Measurements from ENCODE around the gene GPR55. TPM values are rescaled to one million over a fixed set of nuclear protein-coding genes. Genes with fewer than 3 reads are reported as not detected.

Gene GPR55
- total RNA-seq, 2 donors from 2014 or later, result 2.6 to 7.5 TPM

GRCh38 chr2:230930149-230930780, 5.2 kb upstream of the GPR55 start:
- Histone ChIP-seq H3K4me1 (ENCODE audit: control insufficient read depth, insufficient read depth, low read length) (no peaks in the 10 kb centered on the region), H3K9me3 (ENCODE audit: control insufficient read depth, low read length) (no peaks in the 10 kb centered on the region), H3K27ac (ENCODE audit: low read depth, low read length) (no peak overlapping the region), H3K36me3 (ENCODE audit: control insufficient read depth, insufficient read depth, low read length) (no peaks in the 10 kb centered on the region), H3K4me3 (ENCODE audit: low read length) (no peak overlapping the region), H3K27me3 (ENCODE audit: control insufficient read depth, insufficient read depth, low read length, poor library complexity, severe bottlenecking) (no peaks in the 10 kb centered on the region), H3K9ac (ENCODE audit: extremely low read depth, low read length, poor library complexity, severe bottlenecking) (no peak overlapping the region)
- Mint-ChIP-seq H3K36me3 (ENCODE audit: low read depth) (no peaks in the 10 kb centered on the region), H3K4me3 (no peak overlapping the region), H3K4me1 (peaks cover 4% of the 10 kb centered on the region), H3K27ac (no peak overlapping the region), H3K9me3 (peaks cover under 1% of the 10 kb centered on the region), H3K27me3 (ENCODE audit: insufficient read depth) (no peaks in the 10 kb centered on the region)
- no peak for TF ChIP-seq CTCF (conservative IDR thresholded peaks at IDR 0.05)
- peak; percentile 12 for DNase-seq
- WGBS, 2 experiments (ENCODE audit: insufficient coverage in 1 of 2, insufficient read length in 1 of 2), result 86 to 95% methylated on average over 1 to 7 of the region's 7 CpGs

GRCh38 chr2:230929381-230930148, 4.5 kb upstream of the GPR55 start:
- no peaks in the 10 kb centered on the region for H3K27me3 Mint-ChIP-seq (ENCODE audit: insufficient read depth)
- Histone ChIP-seq H3K9ac (ENCODE audit: extremely low read depth, low read length, poor library complexity, severe bottlenecking) (no peak overlapping the region), H3K4me1 (ENCODE audit: control insufficient read depth, insufficient read depth, low read length) (no peaks in the 10 kb centered on the region), H3K27ac (ENCODE audit: low read depth, low read length) (no peak overlapping the region), H3K9me3 (ENCODE audit: control insufficient read depth, low read length) (no peaks in the 10 kb centered on the region), H3K4me3 (ENCODE audit: low read length) (no peak overlapping the region), H3K36me3 (ENCODE audit: control insufficient read depth, insufficient read depth, low read length) (no peaks in the 10 kb centered on the region), H3K27me3 (ENCODE audit: control insufficient read depth, insufficient read depth, low read length, poor library complexity, severe bottlenecking) (no peaks in the 10 kb centered on the region)
- H3K36me3 Mint-ChIP-seq (ENCODE audit: low read depth), result no peaks in the 10 kb centered on the region
- no peak overlapping the region for H3K27ac Mint-ChIP-seq
- 91 to 97% methylated on average over 6 to 10 of the region's 10 CpGs for WGBS, 2 experiments (ENCODE audit: insufficient coverage in 1 of 2, insufficient read length in 1 of 2)
- no peaks in the 10 kb centered on the region for H3K9me3 Mint-ChIP-seq
- H3K4me3 Mint-ChIP-seq, result no peak overlapping the region
- H3K4me1 Mint-ChIP-seq, result peaks cover 4% of the 10 kb centered on the region
- peak; percentile 35 for DNase-seq
- no peak for TF ChIP-seq CTCF (conservative IDR thresholded peaks at IDR 0.05)

- 91 to 93% methylated on average over 9 to 11 of the region's 12 CpGs for WGBS, 2 experiments (ENCODE audit: insufficient coverage in 1 of 2, insufficient read length in 1 of 2)
- H3K4me1 ChIP-seq (ENCODE audit: control insufficient read depth, insufficient read depth, low read length), result no peaks in the 10 kb centered on the region
- no peak overlapping the region for H3K27ac ChIP-seq (ENCODE audit: low read depth, low read length)
- H3K27me3 ChIP-seq (ENCODE audit: control insufficient read depth, insufficient read depth, low read length, poor library complexity, severe bottlenecking), result no peaks in the 10 kb centered on the region
- TF ChIP-seq CTCF (conservative IDR thresholded peaks at IDR 0.05), result no peak
- H3K36me3 ChIP-seq (ENCODE audit: control insufficient read depth, insufficient read depth, low read length), result no peaks in the 10 kb centered on the region
- no peaks in the 10 kb centered on the region for H3K9me3 ChIP-seq (ENCODE audit: control insufficient read depth, low read length)
- Mint-ChIP-seq H3K36me3 (ENCODE audit: low read depth) (no peaks in the 10 kb centered on the region), H3K4me3 (no peak overlapping the region), H3K27ac (no peak overlapping the region), H3K27me3 (ENCODE audit: insufficient read depth) (no peaks in the 10 kb centered on the region), H3K4me1 (no peaks in the 10 kb centered on the region), H3K9me3 (no peaks in the 10 kb centered on the region)
- H3K9ac ChIP-seq (ENCODE audit: extremely low read depth, low read length, poor library complexity, severe bottlenecking), result no peak overlapping the region
- no peak overlapping the region for H3K4me3 ChIP-seq (ENCODE audit: low read length)
- peak; percentile 27 for DNase-seq
Measured at GRCh38 chr2:230928701-230929380, 3.8 kb upstream of the GPR55 start.

All from endodermal cell (in vitro differentiated cells).